ENCODE results near the gene SAMD11.

DNA sequence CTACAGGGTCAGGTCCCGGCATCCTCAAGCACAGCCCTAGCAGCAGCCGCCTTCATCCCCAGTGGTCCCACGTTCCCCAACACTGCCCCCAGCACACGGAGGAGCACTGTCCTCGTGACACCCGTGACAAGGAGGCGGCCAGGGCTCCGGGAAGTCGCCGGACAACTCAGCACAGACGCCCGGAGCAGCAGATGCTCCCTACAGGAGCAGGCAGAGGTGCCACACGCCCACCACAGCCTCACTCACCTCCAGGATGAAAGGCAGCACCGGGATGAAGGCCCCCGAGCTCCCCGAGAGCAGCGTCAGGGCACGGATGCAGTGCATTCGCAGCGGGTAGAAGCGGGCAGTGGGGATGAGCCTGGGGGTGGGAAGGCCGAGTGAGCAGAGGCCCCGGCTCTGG lies 27.2 kb downstream of the SAMD11 start:
- TF ChIP-seq CTCF (IDR thresholded peaks at IDR 0.05; ENCODE audit: control extremely low read depth in 1 of 3, insufficient read depth in 1 of 3, low read depth in 1 of 3, low read length in 3 of 3) (no peak), RFX5 (IDR thresholded peaks at IDR 0.05; ENCODE audit: borderline replicate concordance, low read depth, low read length) (no peak), POLR2A (IDR thresholded peaks at IDR 0.05; ENCODE audit: control extremely low read depth in 1 of 2, low read depth in 2 of 2, low read length in 2 of 2) (no peak), MAX (IDR thresholded peaks at IDR 0.05) (no peak), TEAD4 (IDR thresholded peaks at IDR 0.05; ENCODE audit: low read depth, low read length) (no peak), CHD1 (IDR thresholded peaks at IDR 0.05; ENCODE audit: low read depth, low read length) (no peak), GTF2F1 (IDR thresholded peaks at IDR 0.05; ENCODE audit: borderline replicate concordance, low read depth, low read length) (no peak)
